ENCODE data around the gene KRTAP10-3.

DNA sequence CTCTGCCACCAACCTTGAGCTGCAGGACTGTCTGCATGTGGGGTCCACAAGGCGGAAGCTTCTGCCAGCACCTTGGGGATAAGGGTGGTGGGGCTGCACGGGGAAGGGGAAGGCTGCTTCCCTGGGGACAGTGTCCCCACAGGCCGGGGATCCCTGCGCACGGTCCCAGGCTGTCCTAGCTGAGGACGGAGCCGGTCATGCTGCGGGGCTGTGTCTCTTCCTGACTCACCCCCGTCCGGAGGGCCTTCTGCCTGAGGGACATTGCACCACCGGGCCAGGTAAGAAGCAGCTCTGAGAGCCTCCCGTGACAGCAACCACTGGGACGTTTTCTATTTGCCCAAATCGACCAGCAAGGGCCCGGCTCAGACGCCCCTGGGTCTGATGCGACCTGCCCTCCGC is 48.5 kb downstream of the KRTAP10-3 start:
- TF ChIP-seq, protein P1, sequence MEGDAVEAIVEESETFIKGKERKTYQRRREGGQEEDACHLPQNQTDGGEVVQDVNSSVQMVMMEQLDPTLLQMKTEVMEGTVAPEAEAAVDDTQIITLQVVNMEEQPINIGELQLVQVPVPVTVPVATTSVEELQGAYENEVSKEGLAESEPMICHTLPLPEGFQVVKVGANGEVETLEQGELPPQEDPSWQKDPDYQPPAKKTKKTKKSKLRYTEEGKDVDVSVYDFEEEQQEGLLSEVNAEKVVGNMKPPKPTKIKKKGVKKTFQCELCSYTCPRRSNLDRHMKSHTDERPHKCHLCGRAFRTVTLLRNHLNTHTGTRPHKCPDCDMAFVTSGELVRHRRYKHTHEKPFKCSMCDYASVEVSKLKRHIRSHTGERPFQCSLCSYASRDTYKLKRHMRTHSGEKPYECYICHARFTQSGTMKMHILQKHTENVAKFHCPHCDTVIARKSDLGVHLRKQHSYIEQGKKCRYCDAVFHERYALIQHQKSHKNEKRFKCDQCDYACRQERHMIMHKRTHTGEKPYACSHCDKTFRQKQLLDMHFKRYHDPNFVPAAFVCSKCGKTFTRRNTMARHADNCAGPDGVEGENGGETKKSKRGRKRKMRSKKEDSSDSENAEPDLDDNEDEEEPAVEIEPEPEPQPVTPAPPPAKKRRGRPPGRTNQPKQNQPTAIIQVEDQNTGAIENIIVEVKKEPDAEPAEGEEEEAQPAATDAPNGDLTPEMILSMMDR (IDR thresholded peaks at IDR 0.05; ENCODE audit: low read depth, low read length) = no peak
- TF ChIP-seq EZH2phosphoT487 (IDR thresholded peaks at IDR 0.05; ENCODE audit: low read depth) = no peak
